ENCODE results near the gene SHISA9. TPM values are rescaled to one million over a fixed set of nuclear protein-coding genes. Genes with fewer than 3 reads are reported as not detected.

SHISA9 gene
- total and polyA plus RNA-seq, 3 donors from 2014 or later, result 0.46 to 1.0 (median 0.68) TPM

DNA sequence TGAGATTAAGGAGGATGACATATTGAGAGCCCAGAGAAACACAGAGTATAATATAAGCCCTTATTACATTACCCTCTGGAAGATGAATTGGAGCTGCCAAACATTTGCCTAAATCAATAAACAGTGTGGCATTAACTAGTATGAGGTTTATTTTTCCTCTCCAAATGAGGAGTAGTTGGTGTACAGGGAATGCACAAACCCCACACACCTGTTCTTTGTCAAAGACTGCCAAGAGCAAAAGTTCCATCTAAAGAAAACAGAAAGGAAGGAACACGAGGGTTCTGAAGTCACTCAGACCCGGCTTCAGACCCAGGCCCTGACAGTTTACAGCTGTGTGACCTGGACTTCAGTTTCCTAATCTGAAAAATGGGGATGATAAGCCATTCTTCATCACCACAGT lies 138.1 kb downstream of the SHISA9 start:
- H3K27me3 ChIP-seq, result no peaks in the 10 kb centered on the region
- TF ChIP-seq POLR2A (IDR thresholded peaks at IDR 0.05), result no peak
- TF ChIP-seq CTCF (IDR thresholded peaks at IDR 0.05), result no peak
- H3K27ac ChIP-seq, result no peak overlapping the region
- 20% methylated on average over 2 of the region's 2 CpGs for WGBS, 2 donors
- no peaks in the 10 kb centered on the region for H3K9me3 ChIP-seq
- no peaks in the 10 kb centered on the region for H3K4me1 ChIP-seq
- DNase-seq, result no peak
- H3K4me3 ChIP-seq, result no peak overlapping the region
- H3K36me3 ChIP-seq (ENCODE audit: low read depth, missing control alignments), result no peaks in the 10 kb centered on the region
- intact Hi-C loops (cut with DNase I; ENCODE audit: low total_unique reads), result no loop called here

DNA sequence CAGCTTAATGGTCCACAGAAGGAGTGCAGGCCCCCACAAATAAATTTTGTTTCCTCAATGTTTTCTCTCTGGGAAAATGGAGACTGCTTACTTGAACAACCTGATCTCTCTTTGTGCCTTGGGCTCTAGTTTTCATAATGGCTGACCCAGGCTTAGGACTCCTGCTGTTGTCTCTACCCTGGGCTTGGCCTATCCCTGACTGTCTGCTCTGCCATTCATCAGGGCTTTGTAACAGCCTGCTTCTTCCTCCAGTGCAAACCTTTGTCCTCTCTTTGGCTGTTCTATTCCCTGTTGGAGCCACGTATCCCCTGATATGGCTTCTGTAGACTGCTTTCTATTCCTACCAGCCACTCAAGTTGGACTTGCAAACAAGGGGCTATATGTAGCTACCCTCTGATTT lies 139.8 kb downstream of the SHISA9 start:
- WGBS, 2 donors, result 64 to 100% methylated on average over 1 of the region's 1 CpG
- TF ChIP-seq POLR2A (IDR thresholded peaks at IDR 0.05) (no peak), CTCF (IDR thresholded peaks at IDR 0.05) (no peak)
- Histone ChIP-seq H3K9me3 (no peaks in the 10 kb centered on the region), H3K4me1 (no peaks in the 10 kb centered on the region), H3K27ac (no peak overlapping the region), H3K36me3 (ENCODE audit: low read depth, missing control alignments) (no peaks in the 10 kb centered on the region), H3K27me3 (no peaks in the 10 kb centered on the region), H3K4me3 (no peak overlapping the region)
- no peak for DNase-seq
- intact Hi-C loops (cut with DNase I; ENCODE audit: low total_unique reads), result no loop called here

- no peaks in the 10 kb centered on the region for H3K27me3 ChIP-seq
- 72 to 78% methylated on average over 5 of the region's 5 CpGs for WGBS, 2 donors
- no peaks in the 10 kb centered on the region for H3K36me3 ChIP-seq (ENCODE audit: low read depth, missing control alignments)
- no peak overlapping the region for H3K4me3 ChIP-seq
- no peaks in the 10 kb centered on the region for H3K4me1 ChIP-seq
- TF ChIP-seq CTCF (IDR thresholded peaks at IDR 0.05) (no peak), POLR2A (IDR thresholded peaks at IDR 0.05) (no peak)
- H3K27ac ChIP-seq, result no peak overlapping the region
- DNase-seq, result no peak
- intact Hi-C loops (cut with DNase I; ENCODE audit: low total_unique reads), result no loop called here
- no peaks in the 10 kb centered on the region for H3K9me3 ChIP-seq
Observed at GRCh38 chr16:13041646-13042290, 140.4 kb downstream of the SHISA9 start.

DNA sequence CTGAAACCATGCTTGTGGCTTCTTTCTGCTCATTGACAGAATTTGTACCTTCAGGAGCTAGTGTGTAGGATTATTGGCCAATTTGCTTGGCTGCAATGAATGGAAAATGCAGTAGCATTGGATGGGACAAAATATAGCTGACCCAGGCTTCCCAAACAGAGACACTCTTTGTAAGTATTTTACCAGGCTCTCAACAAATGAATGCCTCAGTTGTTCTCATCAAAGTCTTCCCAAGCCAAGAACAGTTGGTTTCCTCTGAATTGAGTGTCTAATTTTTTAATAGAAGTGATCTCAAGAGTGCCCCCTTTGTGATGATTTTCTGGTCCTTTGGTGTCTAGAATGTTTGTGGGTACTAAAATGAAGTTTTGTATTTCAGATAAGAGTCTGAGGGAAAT lies 140.9 kb downstream of the SHISA9 start:
- no peak for TF ChIP-seq POLR2A (IDR thresholded peaks at IDR 0.05)
- TF ChIP-seq CTCF (IDR thresholded peaks at IDR 0.05), result no peak
- H3K27me3 ChIP-seq, result no peaks in the 10 kb centered on the region
- H3K36me3 ChIP-seq (ENCODE audit: low read depth, missing control alignments), result no peaks in the 10 kb centered on the region
- no peaks in the 10 kb centered on the region for H3K9me3 ChIP-seq
- no peaks in the 10 kb centered on the region for H3K4me1 ChIP-seq
- H3K4me3 ChIP-seq, result no peak overlapping the region
- DNase-seq, result no peak
- intact Hi-C loops (cut with DNase I; ENCODE audit: low total_unique reads), result no loop called here
- H3K27ac ChIP-seq, result no peak overlapping the region
